GM12872 (cell line): Measurements from ENCODE around the gene RET.

ENCODE experiments used
- TF ChIP-seq, protein P1 (sequence below): IDR thresholded peaks from 3 replicates; pipeline ENCODE4 v1.5.1; 2011; ENCODE audit warnings: low read depth, mild to moderate bottlenecking, low read length, moderate library complexity; ENCODE audit not compliant: insufficient read depth

RET gene

DNA sequence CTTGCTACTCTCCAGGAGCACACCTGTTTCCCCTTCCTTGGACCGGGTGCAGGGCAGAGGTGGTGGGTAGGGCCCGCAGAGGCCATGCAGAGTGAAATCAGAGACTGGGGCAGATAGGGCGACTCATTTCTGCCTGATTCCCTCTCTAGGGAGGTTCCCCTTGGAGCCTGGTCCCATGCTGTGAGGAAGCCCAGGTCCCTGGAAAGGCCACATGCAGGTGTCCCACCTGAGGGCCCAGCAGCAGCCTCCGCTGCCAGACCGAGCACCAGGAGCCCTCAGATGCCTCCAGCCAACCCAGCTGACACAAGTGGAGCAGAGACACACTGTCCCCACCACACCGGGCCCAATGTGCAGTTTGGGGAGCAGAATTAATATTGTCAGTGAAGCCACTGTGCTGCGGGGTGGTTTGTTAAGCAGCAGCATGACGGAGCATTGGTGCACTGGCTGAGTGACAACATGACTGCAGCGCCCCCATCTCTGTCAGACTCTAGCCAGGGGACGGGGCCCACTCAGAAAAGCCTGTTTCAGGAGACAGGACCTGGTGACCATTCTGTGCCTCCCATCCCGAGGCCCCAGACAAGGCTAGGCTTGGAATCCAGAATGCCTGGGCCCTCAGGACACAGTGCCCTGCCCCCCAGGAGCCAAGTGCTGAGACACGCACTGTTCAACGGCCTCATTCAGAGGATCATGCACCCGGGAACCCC is 30.4 kb upstream of the RET start:
- TF ChIP-seq, protein P1, sequence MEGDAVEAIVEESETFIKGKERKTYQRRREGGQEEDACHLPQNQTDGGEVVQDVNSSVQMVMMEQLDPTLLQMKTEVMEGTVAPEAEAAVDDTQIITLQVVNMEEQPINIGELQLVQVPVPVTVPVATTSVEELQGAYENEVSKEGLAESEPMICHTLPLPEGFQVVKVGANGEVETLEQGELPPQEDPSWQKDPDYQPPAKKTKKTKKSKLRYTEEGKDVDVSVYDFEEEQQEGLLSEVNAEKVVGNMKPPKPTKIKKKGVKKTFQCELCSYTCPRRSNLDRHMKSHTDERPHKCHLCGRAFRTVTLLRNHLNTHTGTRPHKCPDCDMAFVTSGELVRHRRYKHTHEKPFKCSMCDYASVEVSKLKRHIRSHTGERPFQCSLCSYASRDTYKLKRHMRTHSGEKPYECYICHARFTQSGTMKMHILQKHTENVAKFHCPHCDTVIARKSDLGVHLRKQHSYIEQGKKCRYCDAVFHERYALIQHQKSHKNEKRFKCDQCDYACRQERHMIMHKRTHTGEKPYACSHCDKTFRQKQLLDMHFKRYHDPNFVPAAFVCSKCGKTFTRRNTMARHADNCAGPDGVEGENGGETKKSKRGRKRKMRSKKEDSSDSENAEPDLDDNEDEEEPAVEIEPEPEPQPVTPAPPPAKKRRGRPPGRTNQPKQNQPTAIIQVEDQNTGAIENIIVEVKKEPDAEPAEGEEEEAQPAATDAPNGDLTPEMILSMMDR = no peak

DNA sequence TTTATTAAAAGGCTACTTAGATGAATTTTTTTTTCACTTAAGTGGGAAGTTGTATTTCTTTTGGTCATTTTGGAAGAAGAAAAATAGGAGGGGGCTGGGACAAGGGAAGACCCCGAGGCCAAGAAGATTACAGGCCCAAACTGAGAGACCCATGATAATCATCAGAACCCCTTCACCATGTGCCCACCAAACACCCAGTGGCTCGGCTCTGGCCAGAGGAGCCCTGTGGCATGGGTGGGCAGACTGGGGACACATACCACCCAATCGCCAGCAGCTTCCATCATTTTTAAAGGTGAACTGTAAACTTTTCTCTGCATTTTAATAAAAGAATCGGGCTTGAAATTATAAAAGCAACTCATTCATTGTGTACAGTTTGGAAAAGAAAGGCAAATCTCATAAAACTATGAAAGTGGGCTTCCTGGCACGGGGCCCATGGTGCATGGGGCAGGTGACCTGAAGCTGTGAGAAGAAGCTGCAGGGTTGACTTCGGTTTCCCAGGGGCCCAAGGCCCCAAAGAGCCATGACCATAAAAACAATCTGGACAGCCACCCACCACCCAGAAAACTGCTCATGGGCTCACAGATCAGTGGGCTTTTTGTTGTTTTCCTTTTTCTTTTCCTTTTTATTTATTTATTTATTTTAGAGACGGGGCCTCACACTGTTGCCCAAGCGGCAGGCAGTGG is 29.4 kb upstream of the RET start:
- TF ChIP-seq, protein P1 = no peak

DNA sequence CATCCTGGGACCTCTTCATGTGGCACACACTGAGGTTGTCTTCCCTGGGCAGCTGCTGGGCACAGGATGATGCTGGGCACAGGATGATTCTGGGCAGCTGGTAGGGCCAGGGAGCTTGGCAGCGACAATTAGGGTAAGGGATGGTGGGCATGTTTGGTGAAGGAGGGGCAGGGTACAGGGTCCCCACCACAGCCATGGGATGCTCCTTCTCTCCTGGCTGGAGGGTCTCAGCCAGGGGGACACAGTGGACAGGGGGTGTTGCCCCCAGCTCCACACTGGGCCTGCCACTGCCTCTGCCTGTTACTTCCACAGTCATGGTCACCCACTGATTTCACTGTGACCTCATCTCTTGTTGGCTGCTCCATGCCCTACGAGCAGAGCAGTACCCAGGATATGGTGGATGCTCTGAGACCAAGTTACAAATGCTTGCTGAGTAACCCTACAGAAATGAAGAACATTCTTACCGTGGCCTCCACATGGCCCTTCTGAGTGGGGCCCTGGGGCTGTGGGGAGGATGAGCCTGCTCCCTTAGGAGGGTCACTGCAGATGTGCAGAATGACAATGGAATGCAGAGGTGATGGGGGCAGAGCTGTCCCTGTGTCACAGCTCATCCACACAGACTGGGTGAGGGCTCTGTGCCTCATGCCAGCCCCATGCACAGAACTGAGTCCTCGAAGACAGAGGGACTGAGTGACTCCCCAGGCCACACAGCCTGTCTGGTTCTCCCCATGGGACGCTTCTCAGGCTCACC is 28.4 kb upstream of the RET start:
- TF ChIP-seq, protein P1 = no peak

DNA sequence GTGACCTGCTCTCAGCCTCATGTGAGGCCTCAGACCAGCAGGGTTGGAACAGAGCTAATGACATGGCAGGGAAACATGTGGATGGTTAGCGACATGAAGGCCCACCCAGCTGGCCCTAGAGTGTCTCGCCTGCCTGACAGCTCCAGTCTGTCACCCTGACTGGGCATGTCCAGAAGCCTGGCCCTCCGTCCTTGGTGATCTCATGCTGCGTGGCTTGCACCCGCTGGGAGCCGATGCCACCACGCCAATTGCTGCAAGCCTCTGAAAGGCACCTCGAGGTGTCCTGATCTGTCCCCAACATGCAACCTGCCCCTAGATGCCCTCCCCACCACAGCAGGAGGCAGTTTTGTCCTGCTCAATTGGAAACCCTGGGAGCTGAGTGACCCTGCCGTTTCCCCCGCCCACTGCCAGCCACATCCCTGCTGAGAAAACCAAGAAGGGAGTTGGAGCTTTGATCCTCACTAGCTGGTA is 27.8 kb upstream of the RET start:
- TF ChIP-seq, protein P1 = no peak

DNA sequence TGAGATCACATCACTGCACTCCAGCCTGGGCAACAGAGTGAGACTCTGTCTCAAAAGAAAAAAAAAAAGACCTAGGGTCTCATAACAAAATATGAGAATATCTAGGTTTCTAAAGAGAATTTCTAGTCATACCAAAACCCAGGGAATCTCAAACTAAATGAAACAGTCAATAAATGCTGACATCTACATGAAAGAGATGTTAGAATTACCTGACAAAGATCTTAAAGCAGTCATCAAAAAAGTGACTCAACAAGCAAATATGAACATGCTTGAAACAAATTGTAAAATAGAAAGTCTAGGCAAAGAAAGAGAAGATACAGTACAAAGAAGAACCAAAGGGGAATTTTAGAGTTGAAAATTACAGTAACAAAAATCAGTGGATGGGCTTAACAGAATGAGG is 26.9 kb upstream of the RET start:
- TF ChIP-seq, protein P1 = no peak

DNA sequence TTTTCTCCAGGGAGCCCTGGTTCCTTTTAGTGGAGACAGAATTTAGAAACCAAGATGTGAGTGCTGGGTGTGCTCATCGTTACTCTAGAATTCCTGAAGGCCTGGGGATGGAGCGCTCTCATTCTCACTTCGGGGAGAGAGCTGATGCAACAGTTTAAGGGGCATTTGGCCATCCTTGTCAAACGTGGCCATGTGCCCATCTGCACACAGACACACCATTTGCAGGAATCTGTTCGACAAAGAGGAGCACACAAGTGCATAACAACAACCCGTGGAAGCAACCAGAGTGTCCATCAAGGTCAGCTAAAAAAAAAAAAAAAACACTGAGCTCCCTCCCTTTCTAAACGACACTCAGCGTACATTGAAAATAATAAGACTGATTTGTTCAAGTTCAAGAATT is 23.0 kb upstream of the RET start:
- TF ChIP-seq, protein P1 = no peak

DNA sequence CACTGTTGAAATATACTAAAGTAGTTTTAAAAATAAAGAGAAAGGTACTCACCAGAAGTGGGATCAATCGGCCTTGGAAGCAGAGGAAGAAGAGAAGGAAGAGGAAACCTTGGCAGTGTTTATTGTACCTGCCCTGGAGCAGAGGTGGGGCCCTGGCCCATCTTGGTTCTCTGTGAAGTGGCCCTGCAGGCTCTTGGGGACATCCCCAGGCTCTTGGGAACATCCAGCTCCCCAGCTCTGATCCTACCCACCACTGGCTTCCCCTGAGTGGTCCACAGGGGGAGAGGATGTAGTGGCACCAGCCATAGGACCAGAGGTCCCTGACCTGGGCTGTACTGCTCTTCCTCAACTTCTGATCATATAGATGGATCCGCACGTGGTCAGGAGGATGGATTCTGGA is 22.3 kb upstream of the RET start:
- TF ChIP-seq, protein P1 = no peak
